Activated naive CD4-positive, alpha-beta T cell treated with anti-CD3 and anti-CD28 coated beads, Interleukin-2, amount 10 ng/mL, durations not matched to agents 7 days and 5 days (primary cell): ENCODE measurements around the gene FEM1B.

ENCODE experiments used
- CTCF ChIA-PET: fragments of 350-600 bp; sonication (Branson Sonifier 250); formaldehyde crosslinking; loops from one replicate; lab custom pipeline; 2021; ENCODE audit warnings: antibody characterized with exemption; lab: Charles Lee
- DNase-seq: peaks from one replicate; pipeline ENCODE4 v3.0.0-alpha.2; 2020
- H3K27ac Mint-ChIP-seq: one replicate; pipeline ENCODE4 v1.8.0; 2021; ENCODE audit warnings: mild to moderate bottlenecking, moderate library complexity, mixed read lengths
- H3K27me3 Mint-ChIP-seq: one replicate; pipeline ENCODE4 v1.8.0; 2021; ENCODE audit warnings: mild to moderate bottlenecking, mixed read lengths
- H3K36me3 Mint-ChIP-seq: one replicate; pipeline ENCODE4 v1.8.0; 2021; ENCODE audit warnings: mixed read lengths
- H3K4me1 Mint-ChIP-seq: one replicate; pipeline ENCODE4 v1.8.0; 2021; ENCODE audit warnings: mixed read lengths
- H3K4me3 Mint-ChIP-seq: one replicate; pipeline ENCODE4 v1.8.0; 2021; ENCODE audit warnings: mild to moderate bottlenecking, moderate library complexity, mixed read lengths
- H3K9me3 Mint-ChIP-seq: one replicate; pipeline ENCODE4 v1.8.0; 2021; ENCODE audit warnings: mixed read lengths

The FEM1B gene

DNA sequence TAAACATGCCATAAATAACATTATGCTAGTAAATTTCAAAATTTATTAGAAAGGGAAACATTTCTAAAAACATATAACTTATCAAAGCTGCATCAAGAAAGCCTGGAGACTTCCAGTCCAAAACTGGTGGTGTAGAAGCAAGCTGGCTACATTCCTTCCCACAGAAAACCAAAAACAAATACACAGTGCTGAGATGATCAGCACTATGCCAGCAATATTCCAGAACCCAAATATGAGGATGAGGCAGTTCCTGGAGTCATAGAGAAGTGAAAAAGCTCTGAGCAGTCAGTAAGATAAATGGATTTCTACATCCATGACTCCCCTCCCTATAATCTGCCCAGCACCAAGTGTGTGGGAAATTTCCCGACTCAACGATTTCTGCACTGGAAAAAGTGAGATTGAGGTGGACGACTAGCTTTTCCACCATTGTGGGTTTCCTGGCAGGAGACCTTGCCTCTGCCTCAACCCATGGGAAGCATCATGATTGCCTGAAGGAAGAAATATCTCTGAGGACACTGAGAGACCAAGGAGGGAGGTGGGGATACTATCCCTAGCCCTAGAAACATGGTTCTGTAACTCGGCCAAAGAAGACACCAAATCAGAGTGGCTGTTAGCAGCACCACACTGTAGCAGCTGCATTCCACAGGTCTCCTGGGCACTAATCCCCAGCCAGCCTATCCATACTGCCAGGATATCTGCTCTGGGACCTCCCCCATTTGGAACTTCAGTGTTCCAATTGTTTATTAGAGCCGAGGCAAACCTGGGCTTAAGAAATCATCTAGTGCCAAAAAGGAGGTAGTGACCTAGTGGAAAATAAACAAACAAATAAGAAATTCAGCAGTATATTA is 36.2 kb upstream of the FEM1B start:
- Mint-ChIP-seq H3K4me1 (peaks cover 8% of the 10 kb centered on the region), H3K9me3 (peaks cover 10% of the 10 kb centered on the region), H3K36me3 (peaks cover 2% of the 10 kb centered on the region), H3K27me3 (peaks cover 5% of the 10 kb centered on the region), H3K27ac (no peak overlapping the region), H3K4me3 (no peak overlapping the region)
- CTCF ChIA-PET, result interaction anchor here (0.7 kb wide), 1 partner anchor 365 kb away, joined by 3 read pairs; no protein-coding TSS in a partner anchor
- DNase-seq, result no peak

DNA sequence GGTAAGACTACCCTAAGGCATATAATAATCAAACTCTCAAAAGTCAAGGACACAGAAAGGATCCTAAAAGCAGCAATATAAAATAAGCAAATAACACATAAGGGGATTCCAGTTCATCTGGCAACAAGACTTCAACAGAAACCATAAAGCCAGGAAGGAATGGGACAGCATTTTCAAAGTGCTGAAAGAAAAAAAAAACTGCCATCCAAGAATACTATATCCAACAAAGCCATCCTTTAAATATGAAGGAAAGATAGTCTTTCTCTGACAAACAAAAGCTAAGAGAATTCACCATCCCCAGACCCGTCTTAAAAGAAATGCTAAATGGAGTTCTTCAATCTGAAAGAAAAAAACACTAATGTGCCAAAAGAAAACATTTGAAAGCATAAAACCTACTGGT is 33.3 kb upstream of the FEM1B start:
- no peak overlapping the region for H3K4me3 Mint-ChIP-seq
- peaks cover 2% of the 10 kb centered on the region for H3K36me3 Mint-ChIP-seq
- peaks cover 10% of the 10 kb centered on the region for H3K9me3 Mint-ChIP-seq
- no peak overlapping the region for H3K27ac Mint-ChIP-seq
- no peak for DNase-seq
- H3K4me1 Mint-ChIP-seq, result no peaks in the 10 kb centered on the region
- CTCF ChIA-PET, result no interaction called here
- peaks cover 23% of the 10 kb centered on the region for H3K27me3 Mint-ChIP-seq

DNA sequence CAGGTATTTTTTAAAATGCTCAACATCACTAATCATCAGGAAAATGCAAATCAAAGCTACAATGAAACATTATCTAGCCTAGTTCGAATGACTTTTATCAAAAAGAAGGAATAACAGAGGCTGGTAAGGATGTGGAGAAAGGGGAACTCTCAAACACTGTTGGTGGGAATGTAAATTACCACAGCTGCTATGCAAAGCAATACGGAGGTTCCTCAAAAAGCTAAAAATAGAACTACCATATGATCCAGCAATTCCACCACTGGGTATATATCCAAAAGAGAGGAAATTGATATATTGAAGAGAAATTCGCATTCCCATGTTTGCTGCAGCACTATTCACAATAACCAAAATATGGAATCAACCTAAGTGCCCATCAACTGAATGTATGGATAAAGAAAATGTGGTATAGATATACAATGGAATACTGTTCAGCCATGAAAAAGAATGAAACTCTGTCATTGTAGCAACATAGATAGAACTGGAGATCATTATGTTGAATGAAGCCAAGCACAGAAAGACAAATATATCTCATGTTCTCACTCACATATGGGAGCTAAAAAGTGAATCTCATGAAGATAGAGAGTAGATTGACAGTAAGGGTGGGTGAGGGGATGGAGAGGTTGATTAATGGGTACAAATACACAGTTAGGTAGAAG is 28.4 kb upstream of the FEM1B start:
- peaks cover 4% of the 10 kb centered on the region for H3K9me3 Mint-ChIP-seq
- no peaks in the 10 kb centered on the region for H3K4me1 Mint-ChIP-seq
- no peak for DNase-seq
- H3K27me3 Mint-ChIP-seq, result peaks cover 29% of the 10 kb centered on the region
- H3K4me3 Mint-ChIP-seq, result no peak overlapping the region
- no peak overlapping the region for H3K27ac Mint-ChIP-seq
- CTCF ChIA-PET, result interaction anchor here (5.8 kb wide), 1 partner anchor 57 kb away, joined by 86 read pairs; no protein-coding TSS in a partner anchor
- H3K36me3 Mint-ChIP-seq, result no peaks in the 10 kb centered on the region

DNA sequence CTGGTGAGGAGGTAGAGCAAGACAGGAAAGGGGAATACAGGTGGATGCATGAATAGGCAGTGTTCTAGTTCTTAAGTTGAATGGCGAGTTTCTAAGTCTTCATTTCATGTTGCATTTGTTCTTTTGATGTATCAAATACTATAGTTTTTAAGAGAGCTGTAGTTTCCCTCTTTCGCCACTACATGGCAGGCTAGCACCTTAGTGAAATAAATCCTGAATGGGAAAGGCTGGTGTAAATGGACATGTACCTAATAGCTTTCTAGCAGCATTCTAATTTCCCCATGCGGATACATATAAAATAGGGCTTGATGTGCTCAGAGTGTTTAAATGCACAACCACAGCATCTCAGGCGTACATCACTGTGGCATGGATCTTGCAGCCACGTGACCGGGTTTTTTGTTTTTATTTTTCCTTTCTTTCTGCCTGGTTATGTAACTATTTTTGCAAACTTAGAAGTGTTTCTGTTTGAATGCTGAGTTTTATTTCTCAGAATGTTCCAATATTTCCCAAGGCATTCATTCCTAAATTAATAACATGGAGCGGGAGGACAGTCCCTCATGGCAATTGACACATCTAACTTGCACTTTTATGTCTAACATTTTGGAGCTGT is 24.5 kb upstream of the FEM1B start:
- Mint-ChIP-seq H3K27me3 (peaks cover 49% of the 10 kb centered on the region), H3K27ac (no peak overlapping the region), H3K4me1 (peaks cover 2% of the 10 kb centered on the region)

DNA sequence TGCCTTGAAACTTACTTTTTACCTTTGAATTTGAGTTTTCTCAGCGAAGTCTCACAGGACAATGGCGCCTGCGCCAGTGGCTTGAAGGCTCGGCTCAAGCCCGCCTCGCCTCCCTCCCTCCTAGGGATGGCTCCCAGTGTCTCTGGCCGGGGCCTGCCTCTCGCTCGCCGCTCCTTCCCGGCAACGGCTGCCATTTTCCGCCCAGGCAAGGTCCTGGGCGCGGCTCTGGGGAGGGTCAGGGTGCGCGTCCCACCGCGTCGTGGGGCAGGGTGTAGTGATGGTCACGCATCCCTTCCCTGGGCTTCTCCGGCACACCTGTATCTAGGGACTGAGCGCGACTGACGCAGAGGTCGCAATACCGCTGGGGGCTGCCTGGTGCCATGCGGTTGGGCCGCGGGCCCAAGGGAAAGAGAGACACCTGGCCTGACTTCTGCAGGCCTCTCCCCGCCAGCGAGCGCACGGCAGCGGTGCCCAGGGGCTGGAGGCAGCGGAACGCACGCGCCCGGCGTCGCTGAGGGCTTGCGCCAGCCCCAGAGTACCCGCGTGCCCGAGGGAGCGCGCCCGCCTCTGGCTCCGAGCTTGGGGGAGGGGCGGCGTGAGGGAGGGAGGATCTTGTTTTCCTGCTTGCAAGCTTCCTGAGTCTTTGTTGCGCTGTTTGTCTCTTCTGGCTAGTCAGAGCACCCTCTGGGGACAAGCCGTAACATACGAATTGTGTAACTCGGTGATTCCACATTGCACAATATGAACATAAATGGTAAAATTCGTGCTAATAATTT is 20.7 kb upstream of the FEM1B start:
- peak; percentile 83 for DNase-seq
- CTCF ChIA-PET, result interaction anchor here (0.7 to 1.3 kb wide), 3 partner anchors 12 to 50 kb away, joined by 3 to 9 read pairs (median 3); no protein-coding TSS in a partner anchor
- peaks cover 6% of the 10 kb centered on the region for H3K4me1 Mint-ChIP-seq
- H3K9me3 Mint-ChIP-seq, result no peaks in the 10 kb centered on the region
- H3K36me3 Mint-ChIP-seq, result no peaks in the 10 kb centered on the region
- peak overlapping the region; percentile 19 for H3K27ac Mint-ChIP-seq
- H3K27me3 Mint-ChIP-seq, result peaks cover 35% of the 10 kb centered on the region
- H3K4me3 Mint-ChIP-seq, result peak overlapping the region; percentile 66

More for the DNA sequence above, 24.5 kb upstream of the FEM1B start:
- DNase-seq, result peak; percentile 57
- CTCF ChIA-PET, result interaction anchor here (0.6 to 5.8 kb wide), 32 partner anchors 11 to 424 kb away, joined by 3 to 86 read pairs (median 4); partner anchors contain the start of genes CLN6 and FEM1B
- Mint-ChIP-seq H3K4me3 (no peak overlapping the region), H3K9me3 (no peaks in the 10 kb centered on the region), H3K36me3 (no peaks in the 10 kb centered on the region)

DNA sequence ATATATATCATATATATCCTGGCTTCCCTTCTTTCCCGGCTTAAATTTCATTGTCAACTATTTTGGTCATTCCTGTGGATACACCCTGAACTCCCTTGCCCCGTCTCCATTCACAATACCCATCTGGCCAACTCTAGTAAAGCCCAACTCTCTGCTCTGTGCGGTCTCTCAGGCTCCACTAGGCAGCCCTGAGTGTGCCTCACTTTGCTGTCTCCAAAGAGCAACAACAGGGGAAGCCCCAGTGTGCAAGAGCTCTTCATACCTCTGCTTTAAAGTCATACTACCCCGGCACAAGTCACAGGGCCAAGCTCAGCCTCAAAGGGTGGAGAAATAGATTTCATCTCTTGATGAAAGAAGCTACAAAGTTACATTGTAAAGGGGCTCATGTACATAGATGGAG is 18.9 kb upstream of the FEM1B start:
- Mint-ChIP-seq H3K4me1 (peaks cover 6% of the 10 kb centered on the region), H3K9me3 (no peaks in the 10 kb centered on the region), H3K4me3 (no peak overlapping the region), H3K27me3 (peaks cover 38% of the 10 kb centered on the region), H3K36me3 (no peaks in the 10 kb centered on the region), H3K27ac (no peak overlapping the region)
- CTCF ChIA-PET, result no interaction called here
- peak; percentile 28 for DNase-seq

DNA sequence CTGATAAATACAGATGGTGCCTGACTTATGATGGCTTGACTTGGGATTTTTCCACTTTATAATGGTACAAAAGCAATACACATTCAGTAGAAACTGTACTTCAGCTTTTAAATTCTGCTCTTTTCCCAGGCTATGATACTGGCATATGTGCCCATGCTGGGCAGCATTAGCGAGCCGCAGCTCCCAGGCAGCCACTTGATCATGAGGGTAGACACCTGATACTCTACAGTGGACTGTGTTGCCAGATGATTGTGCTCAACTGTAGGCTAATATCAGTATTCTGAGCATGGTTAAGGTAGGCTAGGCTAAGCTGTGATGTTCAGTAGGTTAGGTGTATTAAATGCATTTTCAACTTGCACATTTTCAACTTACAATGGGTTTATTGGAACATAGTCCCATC is 17.7 kb upstream of the FEM1B start:
- no peak overlapping the region for H3K27ac Mint-ChIP-seq
- H3K4me3 Mint-ChIP-seq, result no peak overlapping the region
- peaks cover 40% of the 10 kb centered on the region for H3K27me3 Mint-ChIP-seq
- CTCF ChIA-PET, result interaction anchor here (0.7 kb wide), 1 partner anchor 46 kb away, joined by 3 read pairs; no protein-coding TSS in a partner anchor
- H3K9me3 Mint-ChIP-seq, result no peaks in the 10 kb centered on the region
- DNase-seq, result no peak
- H3K36me3 Mint-ChIP-seq, result no peaks in the 10 kb centered on the region
- peaks cover 6% of the 10 kb centered on the region for H3K4me1 Mint-ChIP-seq

DNA sequence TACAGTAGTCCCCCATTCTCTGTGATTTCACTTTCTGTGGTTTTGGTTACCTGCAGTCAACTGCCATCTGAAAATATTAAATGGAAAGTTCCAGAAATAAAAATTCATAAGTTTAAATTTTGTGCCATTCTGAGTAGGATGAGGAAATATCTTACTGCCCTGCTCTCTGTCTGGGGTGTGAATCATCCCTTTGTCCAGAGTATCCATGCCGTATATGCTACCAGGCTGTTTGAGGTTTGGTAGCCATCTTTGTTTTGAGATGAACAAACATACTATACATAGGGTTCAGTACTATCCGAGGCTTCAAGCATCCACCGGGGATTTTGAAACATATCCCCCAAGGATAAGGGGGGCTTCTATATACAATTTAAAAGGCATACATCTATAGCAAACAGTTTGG is 16.3 kb upstream of the FEM1B start:
- Mint-ChIP-seq H3K27me3 (peaks cover 26% of the 10 kb centered on the region), H3K4me3 (no peak overlapping the region)

DNA sequence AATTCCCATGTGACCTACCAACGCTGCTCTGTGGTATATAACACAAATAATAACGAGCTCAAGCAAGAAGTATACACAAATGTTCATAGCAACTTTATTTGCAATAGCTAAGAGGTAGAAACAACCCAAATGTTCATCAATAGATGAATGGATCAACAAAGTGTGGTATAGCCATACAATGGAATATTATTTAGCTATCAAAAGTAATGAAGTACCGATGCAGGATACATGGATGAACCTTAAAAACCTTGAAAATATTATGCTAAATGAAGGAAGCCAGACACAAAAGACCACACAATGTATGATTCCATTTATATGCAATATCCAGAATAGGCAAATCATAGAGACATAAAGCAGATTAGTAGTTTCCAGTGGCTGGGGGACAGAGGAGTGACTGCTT is 15.6 kb upstream of the FEM1B start:
- Mint-ChIP-seq H3K9me3 (no peaks in the 10 kb centered on the region), H3K4me3 (no peak overlapping the region), H3K36me3 (no peaks in the 10 kb centered on the region), H3K4me1 (peaks cover 6% of the 10 kb centered on the region), H3K27me3 (peaks cover 21% of the 10 kb centered on the region), H3K27ac (no peak overlapping the region)
- CTCF ChIA-PET, result no interaction called here
- no peak for DNase-seq

More for the DNA sequence above, 16.3 kb upstream of the FEM1B start:
- Mint-ChIP-seq H3K4me1 (peaks cover 6% of the 10 kb centered on the region), H3K9me3 (no peaks in the 10 kb centered on the region), H3K27ac (no peak overlapping the region), H3K36me3 (no peaks in the 10 kb centered on the region)
- no peak for DNase-seq
- CTCF ChIA-PET, result no interaction called here

DNA sequence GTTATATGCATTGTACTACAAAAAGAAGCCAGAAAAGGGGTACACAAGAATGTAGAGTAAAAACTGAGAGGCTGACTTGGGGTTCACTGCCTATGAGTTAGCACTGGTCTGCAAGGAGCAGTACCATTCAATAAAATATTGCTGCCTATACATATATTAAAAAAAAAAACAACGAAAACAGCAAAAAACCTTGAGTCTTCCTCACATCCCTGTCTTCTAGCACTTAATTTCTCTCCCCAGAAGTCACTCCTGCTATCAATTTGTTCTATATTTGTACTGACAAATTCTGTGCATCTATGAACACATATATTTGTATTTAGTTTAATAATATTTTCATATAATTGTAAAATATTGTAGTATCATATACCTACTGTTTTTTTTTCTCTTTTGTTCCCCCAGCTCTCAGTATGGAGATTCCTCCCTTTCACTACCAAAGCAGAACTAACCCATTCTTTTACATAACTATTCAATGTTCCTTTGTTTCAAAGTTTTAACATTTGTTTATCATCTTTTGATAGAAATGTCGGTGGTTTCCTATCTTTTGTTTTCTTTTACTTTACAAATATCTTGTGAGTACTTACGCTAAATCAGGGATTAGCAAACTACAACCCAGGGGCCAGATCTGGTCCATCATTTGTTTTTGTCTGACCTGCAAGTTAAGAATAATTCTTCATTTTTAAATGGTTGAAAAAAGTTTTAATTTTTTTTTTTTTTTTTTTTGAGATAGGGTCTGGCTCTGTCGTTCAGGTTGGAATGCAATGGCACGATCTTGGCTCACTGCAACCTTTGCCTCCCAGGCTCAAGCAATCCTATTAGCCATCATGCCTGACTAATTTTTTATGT is 14.8 kb upstream of the FEM1B start:
- H3K27me3 Mint-ChIP-seq, result peaks cover 24% of the 10 kb centered on the region
- no peaks in the 10 kb centered on the region for H3K9me3 Mint-ChIP-seq
- peaks cover 4% of the 10 kb centered on the region for H3K4me1 Mint-ChIP-seq
- H3K4me3 Mint-ChIP-seq, result no peak overlapping the region
- no peak overlapping the region for H3K27ac Mint-ChIP-seq
- DNase-seq, result no peak
- CTCF ChIA-PET, result no interaction called here
- H3K36me3 Mint-ChIP-seq, result no peaks in the 10 kb centered on the region

DNA sequence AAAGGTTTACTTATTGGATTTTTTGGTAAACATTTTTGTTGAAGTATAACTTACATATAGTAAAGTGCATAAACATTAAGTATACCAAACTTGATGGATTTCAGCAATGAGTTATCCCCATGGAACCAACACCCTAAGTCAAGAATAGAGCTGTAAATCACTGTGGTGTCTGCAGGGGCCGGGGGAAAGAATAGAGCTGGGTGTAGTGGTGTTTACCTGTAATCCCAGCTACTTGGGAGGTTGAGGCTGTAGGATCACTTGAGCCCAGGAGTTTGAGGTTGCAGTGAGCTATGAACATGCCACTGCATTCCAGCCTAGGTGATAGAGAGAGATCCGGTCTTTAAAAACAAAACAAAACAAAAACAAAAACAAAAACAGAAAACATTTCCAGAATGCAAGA is 13.3 kb upstream of the FEM1B start:
- Mint-ChIP-seq H3K4me1 (no peaks in the 10 kb centered on the region), H3K9me3 (no peaks in the 10 kb centered on the region), H3K4me3 (no peak overlapping the region), H3K27me3 (peaks cover 31% of the 10 kb centered on the region), H3K36me3 (no peaks in the 10 kb centered on the region), H3K27ac (no peak overlapping the region)
- no peak for DNase-seq
- CTCF ChIA-PET, result interaction anchor here (1.1 kb wide), 1 partner anchor 11 kb away, joined by 6 read pairs; no protein-coding TSS in a partner anchor

DNA sequence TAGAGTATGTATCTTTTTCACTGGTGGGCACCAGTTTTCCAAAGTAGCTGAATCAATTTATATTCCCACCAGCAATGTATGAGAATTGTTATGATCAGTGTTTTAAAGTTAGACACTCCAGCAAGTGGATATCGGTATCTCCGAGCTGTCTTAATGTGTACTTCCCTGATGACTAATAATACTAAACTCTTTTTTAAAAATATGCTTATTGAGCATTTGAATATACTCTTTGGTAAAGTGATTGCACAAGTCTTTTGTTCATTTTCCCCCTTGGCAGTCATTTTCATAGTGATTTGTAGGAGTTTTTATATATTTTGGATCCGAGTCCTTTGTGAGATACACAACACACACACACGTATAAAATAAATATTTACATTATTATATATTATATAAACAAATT is 12.5 kb upstream of the FEM1B start:
- no peak overlapping the region for H3K27ac Mint-ChIP-seq
- DNase-seq, result no peak
- peaks cover 37% of the 10 kb centered on the region for H3K27me3 Mint-ChIP-seq
- H3K4me1 Mint-ChIP-seq, result no peaks in the 10 kb centered on the region
- no peaks in the 10 kb centered on the region for H3K36me3 Mint-ChIP-seq
- H3K9me3 Mint-ChIP-seq, result no peaks in the 10 kb centered on the region
- CTCF ChIA-PET, result no interaction called here
- H3K4me3 Mint-ChIP-seq, result no peak overlapping the region

DNA sequence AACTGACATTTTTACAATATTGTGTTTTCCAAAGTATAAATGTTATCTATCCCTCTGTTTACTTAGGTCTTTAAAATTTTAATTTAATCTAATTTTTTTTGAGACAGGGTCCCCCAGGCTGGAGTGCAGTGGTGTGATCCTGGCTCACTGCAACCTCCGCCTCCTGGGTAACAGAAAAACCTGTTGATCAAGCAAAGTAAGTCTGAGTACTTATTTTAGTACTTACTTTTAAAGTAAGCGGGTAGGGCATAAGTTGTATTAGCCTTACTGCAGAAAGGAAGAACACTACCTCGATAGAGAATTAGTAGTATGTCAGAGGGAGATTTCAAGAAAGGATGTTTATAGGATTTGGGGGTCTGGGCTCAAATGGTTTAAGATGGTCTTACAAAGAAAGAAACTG is 11.9 kb upstream of the FEM1B start:
- no peak overlapping the region for H3K4me3 Mint-ChIP-seq
- H3K9me3 Mint-ChIP-seq, result no peaks in the 10 kb centered on the region
- H3K27me3 Mint-ChIP-seq, result peaks cover 40% of the 10 kb centered on the region
- DNase-seq, result no peak
- H3K27ac Mint-ChIP-seq, result no peak overlapping the region
- CTCF ChIA-PET, result no interaction called here
- no peaks in the 10 kb centered on the region for H3K36me3 Mint-ChIP-seq
- no peaks in the 10 kb centered on the region for H3K4me1 Mint-ChIP-seq
